H9 (cell line): Measurements from ENCODE around the gene UBE2B. TPM values are rescaled to one million over a fixed set of nuclear protein-coding genes. Genes with fewer than 3 reads are reported as not detected.

Source experiments
- DNase-seq: peaks from one replicate; pipeline ENCODE4 v3.0.0-alpha.2; 2017
- H2AFZ ChIP-seq: one replicate; pipeline ENCODE4 v1.6.1; 2013; ENCODE audit warnings: mild to moderate bottlenecking, low read length, control low read depth, moderate library complexity
- H2AK5ac ChIP-seq: 2 replicates; pipeline ENCODE4 v1.6.1; 2013; ENCODE audit warnings: low read length, control low read depth, mixed read lengths; ENCODE audit not compliant: insufficient read length
- H2BK120ac ChIP-seq: one replicate; pipeline ENCODE4 v1.6.1; 2013; ENCODE audit warnings: low read depth, mild to moderate bottlenecking, low read length, control low read depth, inconsistent platforms; ENCODE audit not compliant: poor library complexity, severe bottlenecking
- H2BK12ac ChIP-seq: 2 replicates; pipeline ENCODE4 v1.6.1; 2013; ENCODE audit warnings: low read length, control low read depth, mixed read lengths, low read depth; ENCODE audit not compliant: insufficient read length
- H2BK15ac ChIP-seq: 2 replicates; pipeline ENCODE4 v1.6.1; 2013; ENCODE audit warnings: low read depth, low read length, control low read depth
- H2BK20ac ChIP-seq: one replicate; pipeline ENCODE4 v1.6.1; 2013; ENCODE audit warnings: low read depth, mild to moderate bottlenecking, low read length, control low read depth, inconsistent platforms; ENCODE audit not compliant: poor library complexity, severe bottlenecking
- H2BK5ac ChIP-seq: 2 replicates; pipeline ENCODE4 v1.6.1; 2013; ENCODE audit warnings: low read length, control low read depth, mixed read lengths; ENCODE audit not compliant: insufficient read length
- H3K14ac ChIP-seq: 2 replicates; pipeline ENCODE4 v1.6.1; 2013; ENCODE audit warnings: low read length, control low read depth; ENCODE audit not compliant: insufficient read depth
- H3K18ac ChIP-seq: 2 replicates; pipeline ENCODE4 v1.6.1; 2013; ENCODE audit warnings: low read depth, mild to moderate bottlenecking, mixed read lengths, low read length, control low read depth; ENCODE audit not compliant: insufficient read length
- H3K23ac ChIP-seq: 2 replicates; pipeline ENCODE4 v1.6.1; 2013; ENCODE audit warnings: low read length, control low read depth, mixed read lengths, low read depth; ENCODE audit not compliant: insufficient read length
- H3K23me2 ChIP-seq: 2 replicates; pipeline ENCODE4 v1.6.1; 2013; ENCODE audit warnings: low read depth, mild to moderate bottlenecking, mixed read lengths, low read length, control low read depth; ENCODE audit not compliant: insufficient read length, poor library complexity, severe bottlenecking
- H3K27ac ChIP-seq: 2 replicates; pipeline ENCODE4 v1.5.1; 2013; ENCODE audit warnings: low read length, control low read depth, mixed read lengths, low read depth; ENCODE audit not compliant: insufficient read length
- H3K27me3 ChIP-seq: 2 replicates; pipeline ENCODE4 v1.6.1; 2013; ENCODE audit warnings: low read length, control low read depth, inconsistent platforms; ENCODE audit not compliant: insufficient read depth
- H3K4ac ChIP-seq: 2 replicates; pipeline ENCODE4 v1.6.1; 2013; ENCODE audit warnings: low read depth, mild to moderate bottlenecking, control low read depth, inconsistent platforms, low read length, moderate library complexity
- H3K4me1 ChIP-seq: 2 replicates; pipeline ENCODE4 v1.6.1; 2013; ENCODE audit warnings: low read length, control low read depth, inconsistent platforms; ENCODE audit not compliant: insufficient read depth
- H3K4me2 ChIP-seq: 2 replicates; pipeline ENCODE4 v1.6.1; 2013; ENCODE audit warnings: low read length, control low read depth, mixed read lengths; ENCODE audit not compliant: insufficient read length, insufficient read depth
- H3K56ac ChIP-seq: 2 replicates; pipeline ENCODE4 v1.6.1; 2013; ENCODE audit warnings: low read depth, mild to moderate bottlenecking, mixed read lengths, low read length, control low read depth; ENCODE audit not compliant: insufficient read length
- H3K79me1 ChIP-seq: 2 replicates; pipeline ENCODE4 v1.6.1; 2013; ENCODE audit warnings: low read depth, mild to moderate bottlenecking, moderate library complexity, low read length, control low read depth, inconsistent platforms; ENCODE audit not compliant: insufficient read depth, poor library complexity, severe bottlenecking
- H3K79me2 ChIP-seq: 2 replicates; pipeline ENCODE4 v1.6.1; 2013; ENCODE audit warnings: low read length, control low read depth, inconsistent platforms; ENCODE audit not compliant: insufficient read depth
- H3K9ac ChIP-seq: 2 replicates; pipeline ENCODE4 v1.6.1; 2013; ENCODE audit warnings: low read length, control low read depth, mixed read lengths; ENCODE audit not compliant: insufficient read length; ENCODE audit errors: extremely low read depth
- H3K9me3 ChIP-seq: one replicate; pipeline ENCODE4 v1.6.1; 2013; ENCODE audit warnings: low read depth, low read length, inconsistent platforms; ENCODE audit not compliant: control insufficient read depth
- H3T11ph ChIP-seq: one replicate; pipeline ENCODE4 v1.6.1; 2013; ENCODE audit warnings: mild to moderate bottlenecking, low read length, control low read depth, inconsistent platforms
- H4K20me1 ChIP-seq: one replicate; pipeline ENCODE4 v1.6.1; 2013; ENCODE audit not compliant: control insufficient read depth, insufficient read length, insufficient read depth
- H4K5ac ChIP-seq: 2 replicates; pipeline ENCODE4 v1.6.1; 2013; ENCODE audit warnings: low read depth, mild to moderate bottlenecking, mixed read lengths, low read length, control low read depth; ENCODE audit not compliant: insufficient read length
- H4K8ac ChIP-seq: replicated peaks from 2 replicates; pipeline ENCODE4 v1.6.1; 2013; ENCODE audit warnings: low read length, control low read depth, mixed read lengths, low read depth; ENCODE audit not compliant: insufficient read length
- H4K91ac ChIP-seq: 2 replicates; pipeline ENCODE4 v1.6.1; 2013; ENCODE audit warnings: low read depth, mild to moderate bottlenecking, moderate library complexity, mixed read lengths, low read length, control low read depth; ENCODE audit not compliant: insufficient read length
- H3K27ac Mint-ChIP-seq, 3 experiments: 2 replicates in 2 of 3; 3 replicates in 1 of 3; pipeline ENCODE4 v1.8.0; 2020 to 2021; ENCODE audit warnings: mixed read lengths in 3 of 3, mild to moderate bottlenecking in 1 of 3, moderate library complexity in 1 of 3
- H3K27me3 Mint-ChIP-seq: 2 replicates; pipeline ENCODE4 v1.8.0; 2021; ENCODE audit warnings: low read depth, mild to moderate bottlenecking, moderate library complexity, mixed read lengths
- H3K36me3 Mint-ChIP-seq, 3 experiments: 2 replicates in 2 of 3; 3 replicates in 1 of 3; pipeline ENCODE4 v1.8.0; 2020 to 2021; ENCODE audit warnings: low read depth in 3 of 3, mixed read lengths in 3 of 3; ENCODE audit not compliant: insufficient read depth in 1 of 3
- H3K4me1 Mint-ChIP-seq, 2 experiments: 2 replicates each; pipeline ENCODE4 v1.8.0; 2020; ENCODE audit warnings: mixed read lengths in 2 of 2
- H3K4me3 Mint-ChIP-seq, 2 experiments: 2 replicates in 1 of 2; 3 replicates in 1 of 2; pipeline ENCODE4 v1.8.0; 2020 to 2021; ENCODE audit warnings: mild to moderate bottlenecking in 2 of 2, mixed read lengths in 2 of 2, moderate library complexity in 1 of 2
- H3K9me3 Mint-ChIP-seq, 2 experiments: 2 replicates in 1 of 2; 3 replicates in 1 of 2; pipeline ENCODE4 v1.8.0; 2020; ENCODE audit warnings: mild to moderate bottlenecking in 2 of 2, mixed read lengths in 2 of 2, moderate library complexity in 1 of 2
- CTCF ChIP-seq: fragments of 200-600 bp; sonication (generic); conservative IDR thresholded peaks from 3 replicates; pipeline ENCODE4 v1.8.0; 2021; ENCODE audit warnings: antibody characterized with exemption, mild to moderate bottlenecking
- WGBS: extraction: QIAGEN DNeasy Blood & Tissue Kit; methylation state at CpG from one replicate; pipeline ENCODE4 v1.1.7; 2013; ENCODE audit warnings: missing lambda C conversion rate, low lambda C conversion rate, mixed read lengths; ENCODE audit not compliant: insufficient read length; ENCODE audit errors: extremely low coverage; 5-methylcytosine and 5-hydroxymethylcytosine counted together
- total RNA-seq: library from RNA; stranded (reverse); gene quantifications from 2 replicates; pipeline ENCODE4 v1.2.1, GENCODE V29; 2021

The UBE2B gene
- total RNA-seq, 1 experiment from 2014 or later, result 50.3 TPM

DNA sequence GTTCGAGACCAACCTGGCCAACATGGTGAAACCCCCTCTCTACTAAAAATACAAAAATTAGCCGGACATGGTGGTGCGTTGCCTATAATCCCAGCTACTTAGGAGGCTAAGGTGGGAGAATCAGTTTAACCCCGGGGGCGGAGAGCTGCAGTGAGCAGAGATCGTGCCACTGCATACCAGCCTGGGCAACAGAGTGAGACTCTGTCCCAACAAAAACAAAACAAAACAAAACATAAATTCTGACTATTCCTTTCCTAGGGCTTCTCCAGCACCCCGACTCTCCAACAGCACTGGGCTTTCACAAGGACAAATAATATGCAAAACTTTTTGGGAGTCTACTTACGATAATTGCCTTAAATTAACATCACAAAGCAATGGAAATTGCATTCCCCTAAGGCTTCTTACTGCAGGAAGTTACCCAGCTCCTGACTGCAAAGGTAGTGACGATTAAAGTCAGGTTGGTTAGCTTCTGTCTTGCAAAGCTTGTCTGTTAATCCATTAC, 56.2 kb downstream of the UBE2B start:
- H3K4me1 Mint-ChIP-seq, result peaks cover 40 to 47% of the 10 kb centered on the region in 2 experiments
- H3K4me1 ChIP-seq, result peaks cover 4% of the 10 kb centered on the region; the same call in 1 of the 2 replicates
- no peak overlapping the region for H3K23ac ChIP-seq
- no peak overlapping the region for H2AFZ ChIP-seq
- H3K23me2 ChIP-seq, result peaks cover 6% of the 10 kb centered on the region
- no peak overlapping the region for H3K4ac ChIP-seq
- H3K4me2 ChIP-seq, result peak overlapping the region; percentile 87
- no peaks in the 10 kb centered on the region; the same call in 1 of the 2 replicates for H3K79me2 ChIP-seq
- H3K9me3 Mint-ChIP-seq, result no peaks in the 10 kb centered on the region
- DNase-seq, result peak; percentile 70
- no peaks in the 10 kb centered on the region for H3K9me3 ChIP-seq
- no peak overlapping the region for H2BK5ac ChIP-seq
- H2BK12ac ChIP-seq, result no peak overlapping the region
- H2BK120ac ChIP-seq, result no peak overlapping the region
- H4K91ac ChIP-seq, result no peak overlapping the region
- no CpG with 5 or more reads among the region's 9 CpGs for WGBS
- 0 out of 7 replicates have a peak, but pooled peaks cover 0 to 3% (median 0%) of the 10 kb centered on the region in 3 experiments for H3K36me3 Mint-ChIP-seq
- H3K4me3 Mint-ChIP-seq, result peak overlapping the region; percentile 59 to 81
- no peaks in the 10 kb centered on the region for H3K27me3 ChIP-seq
- no peak overlapping the region; the same call in 1 of the 2 replicates for H3K14ac ChIP-seq
- no peaks in the 10 kb centered on the region; the same call in 1 of the 2 replicates for H3K27me3 Mint-ChIP-seq
- TF ChIP-seq CTCF, result no peak
- peak overlapping the region; percentile 61 for H3K18ac ChIP-seq
- H4K8ac ChIP-seq, result no peak overlapping the region
- peak overlapping the region; percentile 96 for H3K27ac ChIP-seq
- H2BK15ac ChIP-seq, result no peak overlapping the region
- peak overlapping the region; percentile 98 to 100 (median 98) for H3K27ac Mint-ChIP-seq
- no peaks in the 10 kb centered on the region for H4K20me1 ChIP-seq
- no peak overlapping the region for H3K9ac ChIP-seq
- no peak overlapping the region for H2BK20ac ChIP-seq
- no peak overlapping the region for H3T11ph ChIP-seq
- H2AK5ac ChIP-seq, result no peak overlapping the region
- H3K79me1 ChIP-seq, result no peaks in the 10 kb centered on the region
- no peak overlapping the region for H3K56ac ChIP-seq
- no peak overlapping the region for H4K5ac ChIP-seq
